Cardiac muscle cell (in vitro differentiated cells and primary cell): ENCODE results near the gene FAM200A. TPM values are rescaled to one million over a fixed set of nuclear protein-coding genes. Genes with fewer than 3 reads are reported as not detected.
"Not testable (repeated sequence)": the region's sequence is repeated elsewhere in the genome, so short reads cannot be mapped to it uniquely, and the experiment has no call there.

Experiments used
- DNase-seq, 2 donors: peaks; one replicate each; pipeline versions ENCODE4 v3.0.0 to v3.0.0-alpha.2; 2010 to 2017; ENCODE audit warnings: low read depth in 1 of 2, low spot score in 1 of 2
- H3K27ac ChIP-seq: fragments of 200-600 bp; sonication (generic); 2 replicates; pipeline ENCODE4 v1.5.1; 2016
- H3K27me3 ChIP-seq: fragments of 200-600 bp; sonication (generic); 2 replicates; pipeline ENCODE4 v1.6.0; 2016; ENCODE audit warnings: control low read depth
- H3K36me3 ChIP-seq: fragments of 200-600 bp; sonication (generic); 2 replicates; pipeline ENCODE4 v1.5.1; 2016; ENCODE audit warnings: control low read depth
- H3K4me1 ChIP-seq: fragments of 200-600 bp; sonication (generic); 2 replicates; pipeline ENCODE4 v1.8.1; 2017; ENCODE audit warnings: low read depth, mild to moderate bottlenecking, mixed run types
- H3K4me3 ChIP-seq: fragments of 200-600 bp; sonication (generic); 2 replicates; pipeline ENCODE4 v1.5.1; 2016; ENCODE audit warnings: mild to moderate bottlenecking
- H3K9me3 ChIP-seq: fragments of 200-600 bp; sonication (generic); 2 replicates; pipeline ENCODE4 v1.5.1; 2017; ENCODE audit warnings: low read depth, mild to moderate bottlenecking, control low read depth
- polyA plus RNA-seq: library from polyadenylated mRNA; unstranded; fragments of >200 nt; fragmentation: Nextera tagmentation; extraction: Ambion mirVana; gene quantifications from 2 replicates; pipeline ENCODE4 v1.2.1, GENCODE V29; 2016
- total RNA-seq: library from RNA; depleted of rRNA; stranded (reverse); fragments of >200 nt; gene quantifications from 2 replicates; pipeline ENCODE4 v1.2.3, GENCODE V29; 2016
- TF ChIP-seq, protein P1 (sequence below): IDR thresholded peaks from 2 replicates; pipeline ENCODE4 v1.5.1; 2012; ENCODE audit warnings: low read depth, mild to moderate bottlenecking, low read length

FAM200A gene
- total and polyA plus RNA-seq, 2 experiments from 2014 or later, result 8.0 to 11.1 TPM

DNA sequence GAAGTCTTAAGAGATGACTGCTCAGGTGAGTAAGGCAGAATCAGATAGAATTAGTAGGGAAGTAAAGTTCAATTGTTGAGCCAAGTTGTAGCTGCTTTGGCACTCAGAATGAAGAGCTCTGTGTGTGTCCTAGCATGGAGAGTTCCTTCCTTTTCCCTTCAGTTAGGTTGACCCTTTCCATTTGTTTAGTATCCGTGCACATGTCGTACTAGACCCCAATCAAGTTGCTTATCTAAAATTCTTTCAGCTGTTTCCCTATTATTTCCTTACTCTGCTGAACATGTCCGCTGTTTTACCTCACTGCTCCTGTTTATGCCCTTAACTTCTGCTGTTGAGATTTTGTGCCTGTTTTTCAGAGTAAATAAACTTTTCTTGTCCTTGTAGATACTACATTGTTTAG lies 19.9 kb upstream of the FAM200A start:
- no peak for DNase-seq
- H3K36me3 ChIP-seq, result peaks cover 38% of the 10 kb centered on the region
- no peaks in the 10 kb centered on the region for H3K27me3 ChIP-seq
- H3K4me1 ChIP-seq, result no peaks in the 10 kb centered on the region
- no peak overlapping the region for H3K4me3 ChIP-seq
- H3K9me3 ChIP-seq, result no peaks in the 10 kb centered on the region
- TF ChIP-seq, protein P1, sequence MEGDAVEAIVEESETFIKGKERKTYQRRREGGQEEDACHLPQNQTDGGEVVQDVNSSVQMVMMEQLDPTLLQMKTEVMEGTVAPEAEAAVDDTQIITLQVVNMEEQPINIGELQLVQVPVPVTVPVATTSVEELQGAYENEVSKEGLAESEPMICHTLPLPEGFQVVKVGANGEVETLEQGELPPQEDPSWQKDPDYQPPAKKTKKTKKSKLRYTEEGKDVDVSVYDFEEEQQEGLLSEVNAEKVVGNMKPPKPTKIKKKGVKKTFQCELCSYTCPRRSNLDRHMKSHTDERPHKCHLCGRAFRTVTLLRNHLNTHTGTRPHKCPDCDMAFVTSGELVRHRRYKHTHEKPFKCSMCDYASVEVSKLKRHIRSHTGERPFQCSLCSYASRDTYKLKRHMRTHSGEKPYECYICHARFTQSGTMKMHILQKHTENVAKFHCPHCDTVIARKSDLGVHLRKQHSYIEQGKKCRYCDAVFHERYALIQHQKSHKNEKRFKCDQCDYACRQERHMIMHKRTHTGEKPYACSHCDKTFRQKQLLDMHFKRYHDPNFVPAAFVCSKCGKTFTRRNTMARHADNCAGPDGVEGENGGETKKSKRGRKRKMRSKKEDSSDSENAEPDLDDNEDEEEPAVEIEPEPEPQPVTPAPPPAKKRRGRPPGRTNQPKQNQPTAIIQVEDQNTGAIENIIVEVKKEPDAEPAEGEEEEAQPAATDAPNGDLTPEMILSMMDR, result no peak
- no peak overlapping the region for H3K27ac ChIP-seq

DNA sequence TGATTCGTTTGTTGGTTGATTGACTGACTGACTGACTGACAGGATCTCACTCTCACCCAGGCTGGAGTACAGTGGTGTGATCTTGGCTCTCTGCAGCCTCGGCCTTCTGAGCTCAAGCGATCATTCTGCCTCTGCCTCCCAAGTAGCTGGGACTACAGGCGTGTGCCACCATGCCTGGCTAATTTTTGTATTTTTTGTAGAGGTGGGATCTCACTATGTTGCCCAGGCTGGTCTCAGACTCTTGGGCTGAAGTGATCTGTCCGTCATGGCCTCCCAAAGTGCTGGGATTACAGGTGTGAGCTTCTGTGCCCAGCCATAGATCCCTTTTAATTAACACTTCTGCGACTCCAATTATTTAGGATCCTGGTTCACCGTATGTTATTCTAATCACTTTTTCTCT lies 16.9 kb upstream of the FAM200A start:
- H3K9me3 ChIP-seq, H3K27ac ChIP-seq, H3K27me3 ChIP-seq, H3K4me1 ChIP-seq, DNase-seq, H3K4me3 ChIP-seq: not testable (repeated sequence)
- peaks cover 57% of the 10 kb centered on the region for H3K36me3 ChIP-seq

DNA sequence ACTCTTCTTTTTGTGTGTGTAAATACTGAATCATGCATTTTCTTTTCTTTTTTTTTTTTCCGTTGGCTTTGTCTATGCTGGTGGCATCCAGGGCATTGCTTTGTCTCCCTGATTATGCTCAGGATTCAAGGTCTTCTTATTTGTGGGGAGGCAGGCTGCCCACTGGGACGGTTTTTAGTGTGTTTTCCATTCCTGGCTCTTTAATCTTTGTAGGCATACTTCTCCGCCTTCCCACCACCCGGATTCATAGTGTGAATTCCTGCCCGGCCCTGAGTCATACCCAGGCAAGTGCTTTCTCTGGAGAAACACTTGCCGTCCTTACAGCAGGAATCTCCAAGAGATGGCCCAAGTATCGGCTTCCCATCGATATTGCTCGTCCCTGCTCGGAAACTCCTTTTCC lies 11.7 kb upstream of the FAM200A start:
- DNase-seq, result peak in 1 of 2 donors; percentile 62
- peaks cover 45% of the 10 kb centered on the region for H3K36me3 ChIP-seq
- H3K27me3 ChIP-seq, result no peaks in the 10 kb centered on the region
- H3K27ac ChIP-seq, result no peak overlapping the region
- no peak overlapping the region for H3K4me3 ChIP-seq
- TF ChIP-seq, protein P1, result no peak
- H3K9me3 ChIP-seq, result no peaks in the 10 kb centered on the region
- H3K4me1 ChIP-seq, result peaks cover 4% of the 10 kb centered on the region

DNA sequence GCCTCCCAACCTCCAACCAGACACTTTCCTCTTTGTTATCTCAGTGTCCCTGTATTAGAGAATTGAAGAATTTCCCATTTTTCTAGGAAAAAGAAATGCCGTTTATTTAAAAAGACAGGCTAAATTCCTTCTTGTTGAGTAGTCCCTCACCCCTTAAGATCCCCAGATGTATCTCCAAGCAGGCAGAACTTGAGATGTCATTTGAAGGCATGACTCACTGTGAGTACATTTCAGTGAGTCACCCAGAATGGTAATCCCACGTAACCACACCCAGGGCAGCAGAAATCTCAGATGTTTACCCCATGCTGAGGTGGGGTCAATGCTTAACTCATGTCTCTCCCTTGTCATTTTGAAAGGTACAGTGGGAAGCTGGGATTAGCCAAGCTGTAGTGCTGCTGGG lies 10.9 kb upstream of the FAM200A start:
- Histone ChIP-seq H3K27me3 (no peaks in the 10 kb centered on the region), H3K27ac (no peak overlapping the region), H3K4me1 (peaks cover 4% of the 10 kb centered on the region), H3K36me3 (peaks cover 44% of the 10 kb centered on the region), H3K4me3 (no peak overlapping the region), H3K9me3 (no peaks in the 10 kb centered on the region)
- peak in 1 of 2 donors; percentile 96 for DNase-seq
- TF ChIP-seq, protein P1, result no peak

DNA sequence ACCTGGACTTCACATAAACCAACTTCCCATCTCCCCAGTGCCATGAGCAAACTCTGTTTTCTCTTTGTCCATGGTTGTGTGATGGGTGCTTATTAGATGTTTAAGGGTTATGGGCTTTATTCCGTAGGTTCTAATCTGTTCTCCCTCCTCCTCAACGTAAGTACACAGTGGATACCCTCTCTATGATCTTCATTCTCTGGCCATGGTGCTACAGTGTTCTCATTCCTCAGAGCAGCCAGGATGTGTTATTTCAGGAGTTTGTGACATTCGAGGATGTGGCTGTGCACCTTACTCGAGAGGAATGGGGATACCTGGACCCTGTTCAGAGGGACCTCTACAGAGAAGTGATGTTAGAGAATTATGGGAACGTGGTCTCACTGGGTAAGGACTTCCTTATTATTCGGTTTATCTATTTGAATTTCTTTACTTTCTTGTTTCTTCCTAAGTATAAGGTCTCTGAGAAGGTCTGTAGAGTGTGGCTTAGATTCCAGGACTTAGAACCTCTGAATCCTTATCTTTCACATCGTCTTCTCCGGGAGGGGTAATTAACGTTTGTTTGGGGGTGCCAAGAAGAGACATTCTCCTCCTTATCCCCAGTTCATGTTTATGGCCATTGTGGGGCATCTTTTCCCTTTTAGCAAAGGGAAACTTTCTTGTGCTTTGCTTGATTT lies 10.3 kb upstream of the FAM200A start:
- H3K9me3 ChIP-seq, result no peaks in the 10 kb centered on the region
- H3K27me3 ChIP-seq, result no peaks in the 10 kb centered on the region
- H3K4me3 ChIP-seq, result no peak overlapping the region
- peaks cover 7% of the 10 kb centered on the region for H3K4me1 ChIP-seq
- TF ChIP-seq, protein P1, result no peak
- H3K36me3 ChIP-seq, result peaks cover 44% of the 10 kb centered on the region
- no peak for DNase-seq
- no peak overlapping the region for H3K27ac ChIP-seq

DNA sequence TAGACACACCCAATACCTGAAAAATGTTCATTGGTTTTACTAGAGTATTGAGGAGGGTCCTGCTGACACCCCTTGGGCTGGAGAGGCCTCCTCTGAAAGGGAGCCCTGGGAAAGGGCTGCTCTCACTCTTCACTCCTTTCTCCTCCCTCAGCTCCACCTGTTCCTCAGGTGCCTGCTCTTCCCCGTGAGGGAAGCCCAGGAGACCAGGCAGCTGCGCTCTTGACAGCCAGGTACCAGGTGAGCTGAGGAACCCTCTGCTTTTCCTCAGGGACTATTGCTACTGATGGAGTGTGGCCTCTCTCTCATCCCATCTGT lies 9.8 kb upstream of the FAM200A start:
- Histone ChIP-seq H3K27ac (no peak overlapping the region), H3K4me3 (no peak overlapping the region), H3K4me1 (peaks cover 10% of the 10 kb centered on the region), H3K36me3 (peaks cover 44% of the 10 kb centered on the region), H3K27me3 (no peaks in the 10 kb centered on the region), H3K9me3 (no peaks in the 10 kb centered on the region)
- no peak for DNase-seq
- TF ChIP-seq, protein P1, result no peak
